Heart left ventricle (tissue), 13 donors: ENCODE measurements around the gene RFX7.

Source experiments
- CTCF ChIP-seq, 12 donors: fragments of 200-600 bp; sonication (generic) in 4 of 12; IDR thresholded peaks; one replicate each; pipeline versions ENCODE4 v1.5.0 to v1.8.0; 2018 to 2022; ENCODE audit warnings: antibody characterized with exemption in 12 of 12, mild to moderate bottlenecking in 5 of 12
- POLR2A ChIP-seq, 2 donors: fragments of 450-650 bp; IDR thresholded peaks; one replicate each; pipeline ENCODE4 v1.6.1; 2017; ENCODE audit warnings: antibody characterized with exemption in 2 of 2, mild to moderate bottlenecking in 2 of 2, moderate library complexity in 2 of 2
- donor health status: ischemic (EF 13 %, LVEDD 7.1; RV severe dilation, severe dysfunction).
- donor health status: DM: no; HTN: yes; CAD: no.
- donor health status: DM: no; HTN: no; CAD: no.
- donor health status: ischemic (EF 25% LVEDD 6.9; RV normal size, moderate dysfunction).
- donor health status: ischemic (EF 25% LVEDD 5.7; RV mildly dilated, moderate dysfunction).
- donor health status: ischemic (EF 35%, LVEDD 5.7; RV mildly dilated, moderate dysfunction).
- donor health status: nonischemic (EF 11% LVEDD 7.7; RV severe dilation, severe dysfunction).
- donor health status: DM: yes; HTN: yes; CAD: no.
- donor health status: PGD.
- donor health status: ischemic (EF 29% LVEDD 5.4; RV normal size, mild dysfunction).
- donor health status: nonischemic (EF 23%, LVEDD 6.1; RV moderate dilation, normal function).

- TF ChIP-seq CTCF (IDR thresholded peaks at IDR 0.05) (no peak), POLR2A (IDR thresholded peaks at IDR 0.05) (no peak)
These were observed 115.6 kb downstream of the RFX7 start for GRCh38 chr15:56128081-56128480.
